Activated naive CD8-positive, alpha-beta T cell treated with anti-CD3 and anti-CD28 coated beads, Interleukin-2, amount 50 U/mL, for 24 hours (primary cell): Measurements from ENCODE around the gene GPBP1L1.
A peak's percentile ranks its signal among the peaks of the same experiment; 100 is the strongest.
"Not testable (repeated sequence)": the region's sequence is repeated elsewhere in the genome, so short reads cannot be mapped to it uniquely, and the experiment has no call there.

Experiments used
- ATAC-seq: fragments of 150-1000 bp; cut with Tn5 transposase; one replicate; pipeline ENCODE4 v1.10.0; 2021
- DNase-seq: peaks from one replicate; pipeline ENCODE4 v3.0.0; 2021
- H3K27ac Mint-ChIP-seq: one replicate; pipeline ENCODE4 v1.8.0; 2021; ENCODE audit warnings: mild to moderate bottlenecking, mixed read lengths
- H3K27me3 Mint-ChIP-seq: one replicate; pipeline ENCODE4 v1.8.0; 2021; ENCODE audit warnings: mixed read lengths
- H3K36me3 Mint-ChIP-seq: one replicate; pipeline ENCODE4 v1.8.0; 2021; ENCODE audit warnings: low read depth, mixed read lengths
- H3K4me1 Mint-ChIP-seq: one replicate; pipeline ENCODE4 v1.8.0; 2021; ENCODE audit warnings: mixed read lengths
- H3K4me3 Mint-ChIP-seq: one replicate; pipeline ENCODE4 v1.8.0; 2021; ENCODE audit warnings: mild to moderate bottlenecking, moderate library complexity, mixed read lengths
- H3K9me3 Mint-ChIP-seq: one replicate; pipeline ENCODE4 v1.8.0; 2021; ENCODE audit warnings: mixed read lengths

GPBP1L1 gene

GRCh38 chr1:45608175-45609156 lies 77.9 kb downstream of the GPBP1L1 start:
- no peaks in the 10 kb centered on the region for H3K27me3 Mint-ChIP-seq
- ATAC-seq (no peak), DNase-seq (no peak)
- peaks cover 65% of the 10 kb centered on the region for H3K36me3 Mint-ChIP-seq
- H3K4me1 Mint-ChIP-seq = peaks cover 8% of the 10 kb centered on the region
- H3K4me3 Mint-ChIP-seq = no peak overlapping the region
- no peak overlapping the region for H3K27ac Mint-ChIP-seq
- H3K9me3 Mint-ChIP-seq = no peaks in the 10 kb centered on the region

DNA sequence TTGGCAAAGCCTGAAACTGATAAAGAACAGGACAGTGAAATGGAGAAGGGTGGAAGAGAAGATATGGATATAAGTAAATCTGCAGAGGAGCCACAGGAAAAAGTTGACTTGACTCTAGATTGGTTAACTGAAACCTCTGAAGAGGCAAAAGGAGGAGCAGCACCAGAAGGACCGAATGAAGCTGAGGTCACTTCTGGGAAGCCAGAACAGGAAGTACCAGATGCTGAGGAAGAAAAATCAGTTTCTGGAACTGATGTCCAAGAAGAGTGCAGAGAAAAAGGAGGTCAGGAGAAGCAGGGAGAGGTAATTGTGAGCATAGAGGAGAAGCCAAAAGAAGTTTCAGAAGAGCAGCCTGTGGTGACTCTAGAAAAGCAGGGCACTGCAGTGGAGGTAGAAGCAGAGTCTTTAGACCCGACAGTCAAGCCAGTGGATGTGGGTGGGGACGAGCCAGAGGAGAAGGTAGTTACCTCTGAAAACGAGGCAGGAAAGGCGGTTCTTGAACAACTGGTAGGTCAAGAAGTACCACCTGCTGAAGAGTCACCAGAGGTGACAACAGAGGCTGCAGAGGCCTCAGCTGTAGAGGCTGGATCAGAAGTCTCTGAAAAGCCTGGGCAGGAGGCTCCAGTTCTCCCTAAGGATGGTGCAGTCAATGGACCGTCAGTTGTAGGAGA lies 78.8 kb downstream of the GPBP1L1 start:
- ATAC-seq (no peak), DNase-seq (no peak)
- Mint-ChIP-seq H3K4me3 (no peak overlapping the region), H3K27me3 (no peaks in the 10 kb centered on the region), H3K36me3 (peaks cover 66% of the 10 kb centered on the region), H3K9me3 (no peaks in the 10 kb centered on the region), H3K27ac (peak overlapping the region; percentile 27), H3K4me1 (peaks cover 8% of the 10 kb centered on the region)

- no peak overlapping the region for H3K27ac Mint-ChIP-seq
- ATAC-seq = no peak
- H3K4me3 Mint-ChIP-seq = no peak overlapping the region
- H3K27me3 Mint-ChIP-seq = no peaks in the 10 kb centered on the region
- H3K4me1 Mint-ChIP-seq = peaks cover 17% of the 10 kb centered on the region
- no peak for DNase-seq
- H3K36me3 Mint-ChIP-seq = peaks cover 62% of the 10 kb centered on the region
- no peaks in the 10 kb centered on the region for H3K9me3 Mint-ChIP-seq
Measured at GRCh38 chr1:45604239-45604638, 82.1 kb downstream of the GPBP1L1 start.

DNA sequence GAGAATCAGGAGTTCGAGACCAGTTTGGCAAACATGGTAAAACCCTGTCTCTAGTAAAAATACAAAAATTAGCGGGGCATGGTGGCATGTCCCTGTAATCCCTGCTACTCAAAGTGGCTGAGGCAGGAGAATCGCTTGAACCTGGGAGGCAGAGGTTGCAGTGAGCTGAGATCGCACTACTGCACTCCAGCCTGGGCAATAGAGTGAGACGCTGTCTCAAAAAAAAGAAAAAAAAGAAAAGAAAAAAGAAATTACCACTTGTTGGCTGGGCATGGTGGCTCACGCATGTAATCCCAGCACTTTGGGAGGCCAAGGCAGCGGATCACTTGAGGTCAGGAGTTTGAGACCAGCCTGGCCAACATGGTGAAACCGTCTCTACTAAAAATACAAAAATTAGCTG lies 89.6 kb downstream of the GPBP1L1 start:
- not testable (repeated sequence) for ATAC-seq, H3K27ac Mint-ChIP-seq, H3K9me3 Mint-ChIP-seq, H3K27me3 Mint-ChIP-seq, H3K4me3 Mint-ChIP-seq, DNase-seq
- Mint-ChIP-seq H3K36me3 (peaks cover 57% of the 10 kb centered on the region), H3K4me1 (peaks cover 22% of the 10 kb centered on the region)

DNA sequence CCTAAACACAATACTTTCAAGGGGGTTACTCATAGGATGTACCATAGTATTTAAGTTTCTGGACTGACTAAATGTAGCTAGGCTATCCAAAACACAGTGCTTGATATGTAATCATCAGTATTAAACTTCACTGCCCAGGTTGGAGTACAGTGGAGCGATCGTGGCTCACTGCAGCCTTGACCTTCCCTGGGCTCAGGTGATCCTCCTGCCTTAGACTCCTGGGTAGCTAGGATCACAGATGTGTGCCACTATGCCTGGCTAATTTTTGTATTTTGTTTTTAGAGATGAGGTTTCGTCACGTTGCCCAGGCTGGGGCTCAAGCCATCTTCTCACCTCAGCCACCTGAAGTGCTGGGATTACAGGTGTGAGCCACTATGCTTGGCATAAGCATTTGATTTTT lies 91.9 kb downstream of the GPBP1L1 start:
- ATAC-seq = no peak
- H3K27ac Mint-ChIP-seq = no peak overlapping the region
- no peak for DNase-seq
- H3K4me3 Mint-ChIP-seq = no peak overlapping the region
- H3K27me3 Mint-ChIP-seq = no peaks in the 10 kb centered on the region
- H3K9me3 Mint-ChIP-seq = no peaks in the 10 kb centered on the region
- peaks cover 16% of the 10 kb centered on the region for H3K4me1 Mint-ChIP-seq
- H3K36me3 Mint-ChIP-seq = peaks cover 54% of the 10 kb centered on the region

DNA sequence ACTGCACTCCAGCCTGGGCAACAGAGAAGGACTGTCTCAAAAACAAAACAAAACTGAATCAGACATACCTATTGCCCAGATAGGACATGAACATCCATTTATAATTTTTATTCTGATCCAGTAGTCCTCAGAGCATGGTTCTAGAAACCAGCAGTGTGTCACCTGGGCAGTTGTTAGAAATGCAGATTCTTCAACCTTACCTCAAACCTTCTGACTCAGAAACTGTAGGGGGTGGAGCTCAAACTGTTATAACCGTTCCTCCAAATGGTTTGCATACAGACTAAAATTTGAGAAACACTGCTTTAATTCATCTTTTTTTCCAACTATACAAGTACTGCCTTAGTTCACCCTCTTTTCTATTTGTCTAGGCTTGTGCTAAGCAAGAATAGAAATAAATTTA lies 96.5 kb downstream of the GPBP1L1 start:
- Mint-ChIP-seq H3K36me3 (peaks cover 52% of the 10 kb centered on the region), H3K27ac (no peak overlapping the region), H3K4me1 (peaks cover 39% of the 10 kb centered on the region), H3K27me3 (no peaks in the 10 kb centered on the region), H3K4me3 (no peak overlapping the region), H3K9me3 (no peaks in the 10 kb centered on the region)
- DNase-seq (no peak), ATAC-seq (no peak)

DNA sequence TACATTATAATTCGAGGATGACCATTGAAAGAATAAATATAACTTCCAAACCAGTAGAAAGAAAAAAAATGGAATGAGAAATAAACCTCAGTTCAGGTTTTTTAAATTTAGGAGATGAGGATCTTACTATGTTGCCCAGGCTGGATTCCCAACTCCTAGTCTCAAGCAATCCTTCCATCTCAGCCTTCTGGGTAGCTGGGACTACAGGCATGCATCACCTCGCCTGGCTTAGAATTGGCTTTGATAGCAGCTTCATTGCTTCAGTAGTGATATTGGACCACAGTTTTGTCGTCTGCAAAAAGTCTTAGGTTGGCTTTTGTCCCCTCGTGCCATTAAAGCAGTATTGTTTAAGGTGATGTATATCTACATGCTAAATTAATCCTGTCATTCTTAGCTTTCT lies 99.6 kb downstream of the GPBP1L1 start:
- Mint-ChIP-seq H3K9me3 (no peaks in the 10 kb centered on the region), H3K27me3 (no peaks in the 10 kb centered on the region), H3K4me1 (peaks cover 42% of the 10 kb centered on the region), H3K36me3 (peaks cover 38% of the 10 kb centered on the region), H3K27ac (peak overlapping the region; percentile 88), H3K4me3 (peak overlapping the region; percentile 99)
- DNase-seq (no peak), ATAC-seq (no peak)

GRCh38 chr1:45585496-45586075 lies 100.7 kb downstream of the GPBP1L1 start:
- ATAC-seq (no peak), DNase-seq (no peak)

DNA sequence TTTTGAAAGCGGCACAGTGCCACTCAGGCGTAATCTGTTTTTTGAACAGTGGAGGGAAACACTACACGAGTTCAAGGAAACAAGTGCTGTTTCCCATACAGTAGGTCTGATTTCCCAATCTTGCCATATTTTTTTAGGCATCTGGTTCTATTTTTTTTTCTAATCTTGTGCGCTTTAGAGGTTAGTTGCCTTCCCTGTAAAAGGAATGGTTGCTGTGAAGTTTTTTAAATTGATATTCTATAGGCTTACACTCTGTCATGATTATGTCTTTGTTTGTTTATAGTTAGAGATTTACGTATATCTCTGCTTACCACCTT lies 101.3 kb downstream of the GPBP1L1 start:
- H3K27ac Mint-ChIP-seq = peak overlapping the region; percentile 93
- no peaks in the 10 kb centered on the region for H3K9me3 Mint-ChIP-seq
- DNase-seq (no peak), ATAC-seq (no peak)
- H3K27me3 Mint-ChIP-seq = no peaks in the 10 kb centered on the region
- H3K36me3 Mint-ChIP-seq = peaks cover 29% of the 10 kb centered on the region
- peaks cover 40% of the 10 kb centered on the region for H3K4me1 Mint-ChIP-seq
- peak overlapping the region; percentile 99 for H3K4me3 Mint-ChIP-seq

More at GRCh38 chr1:45585496-45586075, 100.7 kb downstream of the GPBP1L1 start:
- Mint-ChIP-seq H3K9me3 (no peaks in the 10 kb centered on the region), H3K36me3 (peaks cover 31% of the 10 kb centered on the region), H3K27ac (peak overlapping the region; percentile 93), H3K4me3 (peak overlapping the region; percentile 99), H3K4me1 (peaks cover 40% of the 10 kb centered on the region), H3K27me3 (no peaks in the 10 kb centered on the region)

DNA sequence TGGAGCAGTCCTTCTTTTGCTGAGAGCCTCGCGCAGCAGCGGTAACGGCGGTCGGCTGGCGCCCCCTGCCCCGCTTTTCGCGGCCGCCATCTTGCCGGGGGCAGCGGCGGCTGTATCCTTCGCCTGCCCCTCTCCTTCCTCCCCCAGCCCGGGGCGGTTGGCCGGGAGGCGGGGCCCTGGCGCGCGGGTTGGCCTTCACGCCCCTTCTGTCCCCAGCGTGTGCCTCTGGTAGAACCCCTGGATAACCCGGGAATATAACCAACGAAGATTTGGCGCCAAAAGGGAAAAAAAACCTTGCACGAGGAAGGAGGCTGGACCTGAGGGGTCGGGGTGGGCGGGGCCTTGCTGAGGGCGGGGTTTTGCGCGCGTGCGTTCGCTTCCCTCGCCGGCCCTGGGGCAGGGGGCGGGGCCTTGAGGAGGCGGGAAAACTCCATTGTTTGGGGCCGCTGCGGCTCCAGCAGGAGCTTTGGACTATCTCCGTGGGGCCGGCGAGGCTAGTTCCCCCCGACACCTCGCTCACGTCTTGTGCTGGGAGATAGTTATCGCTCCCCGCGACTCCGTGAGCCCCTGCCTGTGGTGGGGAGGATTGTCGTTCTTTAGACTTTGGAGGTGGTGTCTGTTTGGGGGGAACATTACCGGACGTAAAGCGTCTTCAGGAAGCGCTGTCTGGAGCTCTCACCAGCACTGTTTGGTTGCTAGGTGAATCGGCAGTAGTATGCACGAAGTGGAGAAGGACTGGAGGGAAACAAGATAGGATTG lies 101.8 kb downstream of the GPBP1L1 start:
- Mint-ChIP-seq H3K27ac (peak overlapping the region; percentile 98), H3K9me3 (no peaks in the 10 kb centered on the region), H3K4me1 (peaks cover 40% of the 10 kb centered on the region), H3K4me3 (peak overlapping the region; percentile 99), H3K36me3 (peaks cover 29% of the 10 kb centered on the region), H3K27me3 (no peaks in the 10 kb centered on the region)
- ATAC-seq (peak; percentile 37), DNase-seq (peak; percentile 91)

GRCh38 chr1:45583666-45584350 lies 102.5 kb downstream of the GPBP1L1 start, which contains the start of gene NASP:
Gene NASP, plus strand, starts transcription at chr1:45584041. Its CDS starts 106 bp downstream, at chr1:45584147.
- Mint-ChIP-seq H3K4me1 (peaks cover 34% of the 10 kb centered on the region), H3K4me3 (peak within 1 kb of the TSS; percentile 99), H3K27me3 (no peaks in the 10 kb centered on the region), H3K36me3 (peaks cover 26% of the 10 kb centered on the region), H3K9me3 (no peaks in the 10 kb centered on the region), H3K27ac (peak within 1 kb of the TSS; percentile 98)
- ATAC-seq = peak; percentile 64
- DNase-seq = peak; percentile 94

DNA sequence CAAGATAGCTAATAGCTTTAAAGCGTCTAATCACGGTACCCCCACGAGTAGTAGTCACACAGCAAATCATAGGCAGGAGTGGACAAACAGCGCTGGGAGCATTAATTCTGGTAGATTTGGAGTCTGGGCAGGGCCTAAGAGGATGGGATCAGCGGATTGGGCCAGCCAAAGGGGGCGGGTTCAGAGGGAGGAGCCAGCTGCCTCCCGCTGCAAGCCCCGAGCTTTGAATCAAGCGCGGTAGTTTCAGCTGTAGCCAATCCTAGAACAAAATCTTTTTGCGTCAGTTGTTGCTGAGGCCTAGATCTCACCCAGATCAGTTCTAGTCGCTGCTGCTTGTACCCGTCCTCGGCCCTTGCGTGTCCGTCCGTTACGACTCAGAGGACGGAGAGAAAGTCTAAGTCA lies 103.1 kb downstream of the GPBP1L1 start:
- peaks cover 29% of the 10 kb centered on the region for H3K4me1 Mint-ChIP-seq
- H3K9me3 Mint-ChIP-seq = no peaks in the 10 kb centered on the region
- DNase-seq (peak; percentile 91), ATAC-seq (peak; percentile 90)
- H3K36me3 Mint-ChIP-seq = peaks cover 24% of the 10 kb centered on the region
- peak overlapping the region; percentile 98 for H3K27ac Mint-ChIP-seq
- peak overlapping the region; percentile 99 for H3K4me3 Mint-ChIP-seq
- no peaks in the 10 kb centered on the region for H3K27me3 Mint-ChIP-seq
